ENCODE results near the gene CELA1. TPM values are rescaled to one million over a fixed set of nuclear protein-coding genes. Genes with fewer than 3 reads are reported as not detected.

Gene CELA1
- total RNA-seq, 1 donor from 2014 or later, result not detected

DNA sequence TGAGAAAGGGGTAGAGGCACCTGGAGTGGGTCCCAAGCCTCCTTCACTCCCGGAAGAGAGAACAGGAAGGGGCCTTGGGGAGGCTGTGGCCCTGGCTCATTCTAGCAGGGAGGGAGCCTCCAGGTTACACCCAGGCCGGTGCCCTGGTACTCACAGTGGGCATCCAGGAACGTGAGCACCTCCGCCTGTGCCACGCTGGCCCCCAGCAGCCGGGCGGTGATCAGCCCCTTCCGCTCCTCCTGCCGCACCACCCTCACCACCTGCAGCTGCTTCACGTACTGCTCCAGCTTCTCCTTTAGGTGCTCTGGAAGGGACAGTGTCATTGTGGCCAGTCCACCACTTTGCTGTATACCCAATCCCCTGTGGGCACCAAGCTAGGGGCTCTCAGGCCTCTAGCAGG is 18.8 kb upstream of the CELA1 start:
- DNase-seq (ENCODE audit: low read depth), result no peak
- Histone ChIP-seq H3K27me3 (ENCODE audit: control insufficient read depth, insufficient read depth, low read length) (no peaks in the 10 kb centered on the region), H3K36me3 (ENCODE audit: control insufficient read depth, insufficient read depth, low read length) (no peaks in the 10 kb centered on the region), H3K4me3 (ENCODE audit: low read depth, low read length) (no peak overlapping the region)
- TF ChIP-seq CTCF (IDR thresholded peaks at IDR 0.05; ENCODE audit: insufficient read depth, low read length, poor library complexity, severe bottlenecking), result no peak

DNA sequence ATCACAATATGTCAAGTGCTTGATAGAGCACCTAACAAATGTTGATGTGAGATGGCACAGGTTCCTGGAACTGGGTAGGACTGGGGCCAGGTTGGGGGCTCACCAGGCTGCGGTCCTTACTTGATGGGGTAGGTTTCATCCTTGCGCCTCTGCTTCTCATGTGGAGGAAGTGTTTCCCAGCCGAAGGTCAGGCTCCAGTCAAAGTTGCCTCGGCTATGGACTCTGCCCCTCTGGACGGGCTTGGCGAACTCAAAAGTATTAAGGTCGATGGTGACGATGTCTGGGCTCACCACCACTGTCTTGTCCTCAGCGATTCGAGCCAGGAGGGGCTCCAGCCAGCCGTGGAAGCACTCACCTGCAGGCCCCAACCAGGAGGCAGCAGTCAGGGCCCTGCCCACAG is 17.5 kb upstream of the CELA1 start:
- Histone ChIP-seq H3K36me3 (ENCODE audit: control insufficient read depth, insufficient read depth, low read length) (no peaks in the 10 kb centered on the region), H3K27me3 (ENCODE audit: control insufficient read depth, insufficient read depth, low read length) (no peaks in the 10 kb centered on the region), H3K4me3 (ENCODE audit: low read depth, low read length) (no peak overlapping the region)
- no peak for DNase-seq (ENCODE audit: low read depth)
- TF ChIP-seq CTCF (IDR thresholded peaks at IDR 0.05; ENCODE audit: insufficient read depth, low read length, poor library complexity, severe bottlenecking), result no peak

- Histone ChIP-seq H3K4me3 (ENCODE audit: low read depth, low read length) (no peak overlapping the region), H3K27me3 (ENCODE audit: control insufficient read depth, insufficient read depth, low read length) (no peaks in the 10 kb centered on the region), H3K36me3 (ENCODE audit: control insufficient read depth, insufficient read depth, low read length) (no peaks in the 10 kb centered on the region)
- TF ChIP-seq CTCF (IDR thresholded peaks at IDR 0.05; ENCODE audit: insufficient read depth, low read length, poor library complexity, severe bottlenecking), result no peak
- DNase-seq (ENCODE audit: low read depth), result no peak
These were observed 16.4 kb upstream of the CELA1 start for GRCh38 chr12:51362747-51363342.

DNA sequence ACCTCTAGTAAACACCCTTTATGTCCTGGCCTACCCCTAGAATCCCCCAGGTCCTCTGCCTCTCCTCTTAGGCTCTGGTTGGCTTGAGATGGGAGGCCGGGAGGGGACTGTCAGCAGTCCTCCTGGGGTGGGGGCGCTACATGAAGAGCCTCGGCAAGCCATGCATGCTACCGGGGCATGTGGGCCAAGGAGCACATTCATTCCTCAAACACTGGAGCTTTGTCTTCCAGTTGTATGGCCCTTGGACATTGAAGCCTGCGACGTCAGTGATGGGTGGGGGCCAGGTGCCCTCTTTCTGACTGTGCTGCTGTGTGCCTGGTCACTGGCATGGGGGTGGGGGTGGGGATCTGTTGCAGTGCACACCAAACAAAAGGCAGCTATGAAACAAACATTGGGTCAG is 15.8 kb upstream of the CELA1 start:
- Histone ChIP-seq H3K4me3 (ENCODE audit: low read depth, low read length) (no peak overlapping the region), H3K36me3 (ENCODE audit: control insufficient read depth, insufficient read depth, low read length) (no peaks in the 10 kb centered on the region), H3K27me3 (ENCODE audit: control insufficient read depth, insufficient read depth, low read length) (no peaks in the 10 kb centered on the region)
- no peak for TF ChIP-seq CTCF (IDR thresholded peaks at IDR 0.05; ENCODE audit: insufficient read depth, low read length, poor library complexity, severe bottlenecking)
- DNase-seq (ENCODE audit: low read depth), result no peak

DNA sequence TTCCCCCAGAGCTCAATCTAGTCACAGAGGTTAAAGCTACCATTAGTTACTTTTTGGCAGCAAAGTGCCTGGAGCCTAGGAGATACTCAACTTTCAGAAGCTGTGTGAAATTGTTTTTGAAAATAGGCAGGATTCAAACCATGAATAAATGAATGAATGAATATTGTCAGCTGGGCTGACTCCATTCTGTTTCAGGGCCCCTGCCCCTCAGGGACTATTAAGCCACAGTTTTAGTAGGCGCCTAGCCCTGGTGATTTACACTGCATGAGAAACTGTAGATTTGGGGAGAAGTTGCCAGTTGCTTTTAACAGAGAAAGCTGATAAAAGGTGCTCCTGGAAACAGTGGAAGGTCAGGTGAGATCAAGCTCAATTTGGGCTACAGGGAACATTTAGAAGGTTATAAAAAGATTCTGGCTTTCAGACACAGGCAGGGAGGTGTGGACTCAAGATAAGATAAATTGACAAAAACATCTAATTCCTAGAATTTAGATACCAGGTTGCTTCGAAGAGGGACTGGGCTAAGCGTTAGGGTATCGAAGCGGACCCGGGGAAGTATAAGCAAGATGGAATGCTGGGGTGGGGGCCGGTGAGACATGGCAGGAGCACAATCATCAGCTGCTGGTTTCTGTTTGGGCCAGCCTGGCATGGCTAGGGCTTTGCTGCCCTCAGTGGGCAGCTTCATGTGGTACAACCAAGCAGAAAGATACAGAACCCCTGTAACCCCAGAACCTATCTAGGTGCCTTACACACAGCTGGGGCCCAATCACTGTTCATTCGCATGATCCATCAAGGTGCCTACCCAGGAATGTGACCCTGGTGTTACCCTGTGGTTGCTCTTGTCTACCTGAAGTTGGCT is 14.9 kb upstream of the CELA1 start:
- H3K36me3 ChIP-seq (ENCODE audit: control insufficient read depth, insufficient read depth, low read length), result no peaks in the 10 kb centered on the region
- TF ChIP-seq CTCF (IDR thresholded peaks at IDR 0.05; ENCODE audit: insufficient read depth, low read length, poor library complexity, severe bottlenecking), result no peak
- no peak for DNase-seq (ENCODE audit: low read depth)

More for the DNA sequence above, 14.9 kb upstream of the CELA1 start:
- H3K27me3 ChIP-seq (ENCODE audit: control insufficient read depth, insufficient read depth, low read length), result no peaks in the 10 kb centered on the region
- H3K4me3 ChIP-seq (ENCODE audit: low read depth, low read length), result no peak overlapping the region

Measured in kidney epithelial cell (primary cell).